Coronary artery (tissue), 2 donors: Measurements from ENCODE around the gene ODF4.

Source experiments
- DNase-seq: peaks from one replicate; pipeline ENCODE4 v3.0.0-alpha.2; 2017; ENCODE audit warnings: low spot score
- H3K27ac ChIP-seq, 2 donors: fragments of 200-600 bp; sonication (generic); one replicate each; pipeline ENCODE4 v1.5.1; 2016 to 2019
- H3K4me3 ChIP-seq: fragments of 200-600 bp; sonication (generic); 2 replicates; pipeline ENCODE4 v1.5.1; 2016; ENCODE audit warnings: mild to moderate bottlenecking, moderate library complexity
- CTCF ChIP-seq: fragments of 200-600 bp; sonication (generic); IDR thresholded peaks from one replicate; pipeline ENCODE4 v1.5.1; 2019; ENCODE audit warnings: antibody characterized with exemption

The ODF4 gene

GRCh38 chr17:8326511-8327302 is 12.9 kb upstream of the ODF4 start:
- TF ChIP-seq CTCF, result no peak
- Histone ChIP-seq H3K27ac (peak overlapping the region; percentile 9 to 52), H3K4me3 (peak overlapping the region; percentile 73)
- no peak for DNase-seq

- TF ChIP-seq CTCF, result no peak
- H3K27ac ChIP-seq, result peak overlapping the region in 1 of 2 donors; percentile 52
- peak overlapping the region; percentile 73 for H3K4me3 ChIP-seq
- DNase-seq, result no peak
Observed at GRCh38 chr17:8327303-8327649, 12.4 kb upstream of the ODF4 start.

- no peak for TF ChIP-seq CTCF
- H3K27ac ChIP-seq, result no peak overlapping the region
- no peak for DNase-seq
- H3K4me3 ChIP-seq, result no peak overlapping the region
Observed at GRCh38 chr17:8332128-8332527, 7.5 kb upstream of the ODF4 start.

GRCh38 chr17:8332688-8333087 is 7.0 kb upstream of the ODF4 start:
- no peak overlapping the region for H3K4me3 ChIP-seq
- H3K27ac ChIP-seq, result no peak overlapping the region
- no peak for DNase-seq
- no peak for TF ChIP-seq CTCF

- no peak for DNase-seq
- no peak for TF ChIP-seq CTCF
- H3K4me3 ChIP-seq, result no peak overlapping the region
- no peak overlapping the region for H3K27ac ChIP-seq
Observed at GRCh38 chr17:8333281-8333680, 6.4 kb upstream of the ODF4 start.

- TF ChIP-seq CTCF, result no peak
- Histone ChIP-seq H3K27ac (no peak overlapping the region), H3K4me3 (peak overlapping the region; percentile 31)
- no peak for DNase-seq
Observed at GRCh38 chr17:8337802-8338752, 1.6 kb upstream of the ODF4 start.
